ENCODE results near the gene MSN. TPM values are rescaled to one million over a fixed set of nuclear protein-coding genes. Genes with fewer than 3 reads are reported as not detected.
"Not testable (repeated sequence)": the region's sequence is repeated elsewhere in the genome, so short reads cannot be mapped to it uniquely, and the experiment has no call there.

Gene MSN
- total RNA-seq, 1 donor from 2014 or later: 255 TPM

- DNase-seq (ENCODE audit: low read depth in 2 of 2): peak in 1 of 2 donors; percentile 26
Observed at GRCh38 chrX:65712005-65712806, 44.8 kb downstream of the MSN start.

DNA sequence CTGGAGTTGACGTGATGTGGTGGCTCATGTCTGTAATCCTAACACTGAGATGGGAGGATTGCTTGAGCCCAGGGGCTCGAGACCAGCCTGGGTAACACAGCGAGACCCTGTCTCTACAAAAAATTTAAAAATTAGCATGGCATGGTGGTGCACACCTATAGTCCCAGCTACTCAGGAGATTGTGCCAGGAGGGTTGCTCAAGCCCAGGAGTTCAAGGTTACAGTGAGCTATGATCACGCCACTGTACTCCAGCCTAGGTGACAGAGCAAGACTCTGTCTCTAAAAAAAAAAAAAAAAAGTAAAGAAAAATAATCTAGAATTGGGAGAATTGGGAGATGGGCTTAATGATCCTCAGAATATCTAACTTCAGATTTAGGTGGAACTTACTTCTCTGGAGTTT lies 51.1 kb downstream of the MSN start:
- DNase-seq (ENCODE audit: low read depth in 2 of 2): no peak

DNA sequence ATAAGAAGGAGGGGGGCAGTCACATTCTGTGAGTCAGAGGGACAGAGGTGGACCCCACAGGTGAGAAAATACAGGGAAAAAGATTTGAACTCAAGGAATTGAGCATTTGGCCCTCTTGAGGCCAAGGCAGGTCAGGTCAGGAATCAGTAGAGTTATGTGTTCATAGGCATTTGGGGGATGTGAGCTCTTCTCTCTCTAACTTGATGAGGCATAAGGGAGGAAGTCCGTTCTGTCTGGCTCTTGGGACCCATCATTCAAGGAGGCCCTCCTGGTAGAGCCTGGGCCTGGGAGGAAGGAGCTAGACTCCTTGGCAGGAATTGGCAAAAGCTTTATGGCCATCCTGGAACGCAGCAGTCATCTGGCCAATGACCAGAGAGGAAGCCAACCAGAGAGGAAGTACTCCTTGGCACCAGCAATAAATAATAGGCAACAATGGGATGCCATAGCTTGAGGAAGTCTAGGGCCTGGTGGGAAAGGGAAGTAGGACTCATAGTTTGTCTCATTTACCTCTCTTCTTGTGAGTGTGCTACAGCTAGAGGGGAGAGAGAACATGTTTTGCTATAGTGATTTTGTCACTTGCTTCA lies 53.0 kb downstream of the MSN start:
- peak in 1 of 2 donors; percentile 78 for DNase-seq (ENCODE audit: low read depth in 2 of 2)

DNA sequence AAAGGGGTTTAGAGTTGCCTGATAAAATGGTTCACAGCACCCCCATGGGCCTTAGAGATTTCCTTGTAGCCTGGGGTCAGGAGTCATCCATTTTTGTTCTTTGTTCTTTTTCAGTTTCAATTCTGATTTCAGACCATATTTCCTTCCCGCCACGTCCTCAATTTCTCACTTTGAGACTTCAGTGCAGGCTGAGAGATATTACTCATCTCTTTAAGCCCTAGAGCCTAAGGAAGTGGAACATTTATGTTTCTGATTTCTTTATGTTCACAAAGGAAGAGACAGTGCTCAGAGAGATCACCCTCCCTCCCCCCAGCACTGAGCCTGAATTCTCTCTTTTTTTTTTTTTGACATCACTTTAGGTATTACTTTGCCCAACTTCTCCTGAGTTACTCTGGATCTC lies 56.3 kb downstream of the MSN start:
- DNase-seq (ENCODE audit: low read depth in 2 of 2): peak in 1 of 2 donors; percentile 19

DNA sequence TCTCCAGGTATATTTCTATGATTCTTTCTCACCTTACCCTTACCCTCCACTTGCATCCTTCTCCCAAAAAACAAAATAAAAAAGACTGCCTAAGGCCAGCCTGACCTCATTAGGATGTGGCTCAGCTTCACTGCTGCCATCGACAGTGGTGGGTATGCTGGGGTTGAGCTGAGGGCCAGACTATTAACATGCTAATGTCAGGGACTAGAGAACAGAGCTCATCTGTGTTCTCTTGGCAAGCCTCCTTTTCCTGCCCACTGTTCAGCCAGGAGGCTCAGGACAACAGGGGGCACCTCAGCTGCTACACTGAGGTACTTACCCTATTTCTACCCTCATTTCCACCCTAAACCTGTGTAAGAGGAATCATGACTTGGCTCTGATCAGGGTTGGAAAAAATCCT lies 59.3 kb downstream of the MSN start:
- DNase-seq (ENCODE audit: low read depth in 2 of 2): no peak

GRCh38 chrX:65731684-65732289 lies 64.3 kb downstream of the MSN start:
- no peak for DNase-seq (ENCODE audit: low read depth in 2 of 2)

DNA sequence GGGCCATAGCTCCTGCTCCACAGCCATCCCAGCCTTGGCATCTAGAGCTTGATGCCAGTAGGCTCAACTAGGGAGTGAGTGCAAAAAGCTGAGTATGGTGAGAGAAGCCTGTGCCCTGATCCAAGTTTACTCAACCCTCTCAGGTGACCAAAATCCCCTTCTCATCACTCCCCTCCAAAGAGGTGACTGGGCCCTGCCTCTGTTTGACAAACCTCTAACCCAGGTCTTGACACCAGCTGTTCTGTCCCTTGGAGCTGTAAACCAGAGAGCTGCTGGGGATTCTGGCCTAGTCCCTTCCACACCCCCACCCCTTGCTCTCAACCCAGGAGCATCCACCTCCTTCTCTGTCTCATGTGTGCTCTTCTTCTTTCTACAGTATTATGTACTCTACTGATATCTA lies 73.5 kb downstream of the MSN start:
- DNase-seq (ENCODE audit: low read depth in 2 of 2): no peak

DNA sequence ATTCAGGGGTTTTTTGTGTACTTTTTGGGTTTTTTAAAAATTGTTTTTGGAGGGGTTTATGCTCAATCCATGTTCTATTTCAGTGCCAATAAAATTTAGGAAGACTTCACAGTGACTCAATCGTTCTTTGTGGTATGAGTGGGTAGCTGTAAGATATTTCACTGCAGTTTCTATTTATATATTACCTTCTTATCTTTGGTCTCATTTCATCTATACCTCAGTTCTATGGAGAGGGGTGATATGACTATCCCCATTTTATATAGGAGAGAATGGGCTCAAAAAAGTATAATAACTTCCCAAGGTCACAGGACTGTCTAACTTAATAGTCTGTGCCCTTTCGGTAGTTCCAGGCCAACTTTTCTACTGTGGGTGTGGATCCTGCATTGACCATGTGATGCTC lies 74.4 kb downstream of the MSN start:
- DNase-seq (ENCODE audit: low read depth in 2 of 2): no peak

- DNase-seq (ENCODE audit: low read depth in 2 of 2): peak; percentile 35 to 48
Observed at GRCh38 chrX:65744965-65745364, 77.5 kb downstream of the MSN start.

GRCh38 chrX:65745427-65745826 lies 78.0 kb downstream of the MSN start:
- no peak for DNase-seq (ENCODE audit: low read depth in 2 of 2)

- no peak for DNase-seq (ENCODE audit: low read depth in 2 of 2)
Observed at GRCh38 chrX:65745992-65746391, 78.5 kb downstream of the MSN start.

DNA sequence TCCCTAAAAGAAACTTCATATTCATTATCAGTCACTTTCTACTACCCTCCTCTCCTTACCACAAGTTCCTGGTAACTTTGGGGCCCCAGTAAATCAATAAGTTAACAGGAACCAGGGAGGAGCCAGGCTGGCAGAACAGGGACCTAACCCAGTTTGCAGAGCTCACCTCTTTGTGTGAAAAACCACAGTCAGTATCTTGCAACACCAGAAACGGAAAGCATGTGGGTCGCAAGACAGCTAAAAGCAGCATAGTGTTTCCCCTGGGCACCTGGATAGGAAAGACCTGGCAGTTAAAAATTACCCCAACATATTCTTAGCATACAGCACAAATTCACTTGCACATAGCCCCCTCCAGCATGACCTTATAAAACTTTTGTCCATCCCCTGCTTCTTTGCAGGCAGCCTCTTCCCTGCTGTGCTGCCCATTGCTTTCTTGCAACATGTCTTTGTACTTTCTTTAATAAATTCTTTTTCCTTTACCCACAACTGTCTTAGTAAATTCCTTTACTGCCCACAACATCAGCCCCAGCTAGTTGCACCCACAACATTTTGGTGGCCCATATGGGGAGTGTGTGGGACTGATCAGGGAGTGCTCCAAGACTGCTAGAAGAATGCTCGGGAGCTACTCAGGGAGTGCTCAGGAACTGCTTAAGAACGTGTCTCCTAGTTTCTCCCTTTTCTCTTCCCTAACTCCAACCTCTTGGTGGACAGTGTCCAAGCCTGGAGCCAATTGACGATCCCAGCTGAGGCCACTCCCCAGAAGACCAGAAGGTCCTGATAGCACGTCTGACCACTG lies 83.4 kb downstream of the MSN start:
- no peak for DNase-seq (ENCODE audit: low read depth in 2 of 2)

GRCh38 chrX:65751519-65751918 lies 84.1 kb downstream of the MSN start:
- no peak for DNase-seq (ENCODE audit: low read depth in 2 of 2)

DNA sequence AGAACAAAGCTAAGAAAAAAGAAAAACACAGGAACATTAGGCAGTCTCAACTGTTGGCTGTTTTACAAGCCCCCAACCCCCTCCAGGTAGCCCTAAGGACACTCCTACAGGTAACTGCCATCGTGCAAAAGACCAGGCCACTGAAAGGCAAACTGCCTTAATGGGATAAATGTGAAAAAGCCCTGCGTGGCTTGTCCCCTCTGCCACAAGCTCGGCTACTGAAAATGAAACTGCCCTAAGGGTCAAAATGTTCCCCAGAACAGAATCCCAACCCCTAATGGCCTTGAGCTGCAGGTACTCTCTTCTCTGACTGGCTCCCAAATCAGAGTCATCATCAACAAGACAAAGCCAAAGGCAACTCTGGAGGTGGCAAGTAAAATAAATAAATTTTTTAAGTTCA lies 84.8 kb downstream of the MSN start:
- DNase-seq (ENCODE audit: low read depth in 2 of 2): no peak

- no peak for DNase-seq (ENCODE audit: low read depth in 2 of 2)
Observed at GRCh38 chrX:65755786-65756185, 88.3 kb downstream of the MSN start.

GRCh38 chrX:65757943-65758342 lies 90.5 kb downstream of the MSN start:
- DNase-seq (ENCODE audit: low read depth in 2 of 2): no peak

- DNase-seq (ENCODE audit: low read depth in 2 of 2): no peak
Observed at GRCh38 chrX:65758505-65758904, 91.1 kb downstream of the MSN start.

- DNase-seq (ENCODE audit: low read depth in 2 of 2): not testable (repeated sequence)
Observed at GRCh38 chrX:65759525-65759924, 92.1 kb downstream of the MSN start.

DNA sequence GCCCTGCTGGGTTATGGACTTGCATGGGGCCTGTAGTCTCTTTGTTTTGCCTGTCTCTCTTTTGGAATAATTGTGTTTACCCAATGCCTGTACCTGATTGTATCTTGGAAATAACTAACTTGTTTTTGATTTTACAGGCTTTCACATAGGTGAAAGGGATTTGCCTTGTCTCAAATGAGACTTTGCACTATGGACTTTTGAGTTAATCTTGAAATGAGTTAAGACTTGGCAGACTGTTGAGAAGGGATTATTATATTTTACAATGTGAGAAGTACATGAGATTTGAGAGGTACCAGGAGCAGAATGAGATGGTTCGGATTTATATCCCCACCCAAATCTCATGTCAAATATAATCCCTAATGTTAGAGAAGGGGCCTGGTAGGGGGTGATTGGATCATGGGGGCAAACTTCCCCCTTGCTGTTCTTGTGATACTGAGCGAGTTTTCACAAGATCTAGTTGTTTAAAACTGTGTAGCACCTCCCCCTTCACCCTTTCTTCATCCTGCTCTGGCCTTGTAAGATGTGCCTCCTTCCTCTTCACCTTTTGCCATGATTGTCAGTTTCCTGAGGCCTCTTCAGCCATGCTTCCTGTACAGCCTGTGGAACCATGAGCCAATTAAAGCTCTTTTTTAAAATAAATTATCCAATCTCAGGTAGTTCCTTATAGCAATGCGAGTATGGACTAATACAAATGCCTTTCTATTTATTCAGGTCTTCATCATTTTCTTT lies 102.3 kb downstream of the MSN start:
- DNase-seq (ENCODE audit: low read depth in 2 of 2): no peak

DNA sequence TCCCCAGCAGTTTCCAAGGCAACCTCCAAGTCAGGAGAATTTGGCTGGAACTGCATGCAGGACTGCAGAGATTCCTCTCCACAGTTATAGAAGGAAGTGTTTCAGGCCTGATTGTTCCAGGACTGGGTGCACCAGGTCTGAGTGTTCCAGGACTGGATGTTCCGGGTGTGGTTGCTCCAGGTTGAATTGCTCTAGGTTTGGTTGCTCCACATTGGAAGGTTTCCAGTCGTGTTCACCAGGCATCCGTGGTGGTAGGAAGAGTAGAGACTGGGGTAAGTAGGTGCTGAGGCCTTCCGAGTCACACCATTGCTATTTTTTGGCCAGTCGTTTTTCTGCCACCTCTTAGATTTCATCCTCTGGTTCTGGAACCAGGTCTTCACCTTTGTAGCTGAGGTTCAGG lies 105.4 kb downstream of the MSN start:
- DNase-seq (ENCODE audit: low read depth in 2 of 2): no peak

GRCh38 chrX:65781845-65782244 lies 114.4 kb downstream of the MSN start:
- no peak for DNase-seq (ENCODE audit: low read depth in 2 of 2)
